Measurements from ENCODE around the gene ADAM17. TPM values are rescaled to one million over a fixed set of nuclear protein-coding genes. Genes with fewer than 3 reads are reported as not detected.
A peak's percentile ranks its signal among the peaks of the same experiment; 100 is the strongest.
"Not testable (repeated sequence)": the region's sequence is repeated elsewhere in the genome, so short reads cannot be mapped to it uniquely, and the experiment has no call there.

Gene ADAM17
- total and polyA plus RNA-seq, 9 of the 15 experiments (the other 6 are each of a cell fraction or from before 2014, with no cell fraction given), result 5.8 to 30.0 (median 19.0) TPM

GRCh38 chr2:9550859-9551391 is 4.7 kb downstream of the ADAM17 start:
- BruUV-seq (replicated peaks); H3K27ac ChIP-seq (ENCODE audit: extremely low read depth, low read depth, low read length); FAIRE-seq; ATAC-seq; H3K36me3 ChIP-seq (ENCODE audit: control insufficient read depth, insufficient read depth, low read length); H3K9me1 ChIP-seq (ENCODE audit: control insufficient read depth, insufficient read depth, low read length); H3K9ac ChIP-seq (ENCODE audit: insufficient read depth in 1 of 2, low read depth in 2 of 2, low read length in 2 of 2); H2AFZ ChIP-seq (ENCODE audit: low read depth, low read length); H3K4me3 ChIP-seq; DNase-seq (ENCODE audit: extremely low read depth in 1 of 4, low spot score in 3 of 4); H4K20me1 ChIP-seq (replicated peaks; ENCODE audit: control insufficient read depth, insufficient read depth, low read length); H3K27me3 ChIP-seq (ENCODE audit: control insufficient read depth in 2 of 2, insufficient read depth in 2 of 2, low read length in 2 of 2); H3K9me3 ChIP-seq (replicated peaks; ENCODE audit: control insufficient read depth, insufficient read depth, low read depth, low read length); CTCF ChIA-PET (ENCODE audit: low intra/inter-chr PET ratio); H3K4me2 ChIP-seq (ENCODE audit: insufficient read depth, low read length); in situ Hi-C loops (cut with MboI): not testable (repeated sequence)
- H3K79me2 ChIP-seq (ENCODE audit: control insufficient read depth, insufficient read depth, low read length), result peaks cover 93% of the 10 kb centered on the region
- intact Hi-C loops (cut with micrococcal nuclease), result loop anchor here (5.0 to 10.0 kb wide), 2 partner anchors 129 to 406 kb away; partner anchors contain the start of genes CPSF3 and ITGB1BP1
- POLR2A ChIA-PET, result interaction anchor here (0.7 to 1.0 kb wide), 2 partner anchors 15 to 79 kb away, joined by 3 read pairs; no protein-coding TSS in a partner anchor
- 0 out of 2 replicates have a peak, but pooled peaks have one; percentile 12 for TF ChIP-seq CEBPB (tag; IDR thresholded peaks at IDR 0.05)
- TF ChIP-seq ZBTB33 (CRISPR knock-in tag; IDR thresholded peaks at IDR 0.05), result peak; percentile 30; the same call in 1 of the 2 replicates
- 66% methylated on average over 5 of the region's 7 CpGs for WGBS (ENCODE audit: insufficient coverage, low coverage, missing lambda C conversion rate)
- peaks cover 14 to 26% of the 10 kb centered on the region in 2 experiments for H3K4me1 ChIP-seq (replicated peaks in 1 of 2; ENCODE audit: control insufficient read depth in 2 of 2, insufficient read depth in 2 of 2, low read length in 2 of 2)

- H3K9ac ChIP-seq (ENCODE audit: insufficient read depth in 1 of 2, low read depth in 2 of 2, low read length in 2 of 2), result no peak overlapping the region
- in situ Hi-C loops (cut with MboI), result no loop called here
Observed at GRCh38 chr2:9549420-9549819, 6.2 kb downstream of the ADAM17 start.

More at GRCh38 chr2:9549420-9549819, 6.2 kb downstream of the ADAM17 start:
- DNase-seq (ENCODE audit: extremely low read depth in 1 of 4, low spot score in 3 of 4) (no peak), ATAC-seq (no peak), FAIRE-seq (no peak)
- no peak overlapping the region for H3K27ac ChIP-seq (ENCODE audit: extremely low read depth, low read depth, low read length)
- H2AFZ ChIP-seq (ENCODE audit: low read depth, low read length), result no peak overlapping the region
- H3K36me3 ChIP-seq (ENCODE audit: control insufficient read depth, insufficient read depth, low read length), result no peaks in the 10 kb centered on the region
- no peak overlapping the region for H3K4me3 ChIP-seq
- TF ChIP-seq USF2 (CRISPR knock-in tag; IDR thresholded peaks at IDR 0.05) (no peak), C11orf30 (IDR thresholded peaks at IDR 0.05; ENCODE audit: low read depth) (0 out of 2 replicates have a peak, but pooled peaks have one; percentile 8)
- H3K9me3 ChIP-seq (replicated peaks; ENCODE audit: control insufficient read depth, insufficient read depth, low read depth, low read length), result no peaks in the 10 kb centered on the region
- BruUV-seq (replicated peaks), result no TSS peak
- WGBS (ENCODE audit: insufficient coverage, low coverage, missing lambda C conversion rate), result 83% methylated on average over 9 of the region's 9 CpGs
- H3K9me1 ChIP-seq (ENCODE audit: control insufficient read depth, insufficient read depth, low read length), result no peaks in the 10 kb centered on the region
- peaks cover 8% of the 10 kb centered on the region; the same call in 1 of the 2 replicates for H4K20me1 ChIP-seq (replicated peaks; ENCODE audit: control insufficient read depth, insufficient read depth, low read length)
- intact Hi-C loops (cut with micrococcal nuclease), result no loop called here
- ChIA-PET POLR2A (interaction anchor here (0.8 to 2.0 kb wide), 6 partner anchors 8 to 221 kb away, joined by 3 to 9 read pairs (median 5); partner anchors contain the start of gene YWHAQ), CTCF (ENCODE audit: low intra/inter-chr PET ratio) (no interaction called here)
- peaks cover 9 to 26% of the 10 kb centered on the region in 2 experiments; a peak in 4 of 5 replicates for H3K4me1 ChIP-seq (replicated peaks in 1 of 2; ENCODE audit: control insufficient read depth in 2 of 2, insufficient read depth in 2 of 2, low read length in 2 of 2)
- H3K27me3 ChIP-seq (ENCODE audit: control insufficient read depth in 2 of 2, insufficient read depth in 2 of 2, low read length in 2 of 2), result no peaks in the 10 kb centered on the region
- H3K79me2 ChIP-seq (ENCODE audit: control insufficient read depth, insufficient read depth, low read length), result peaks cover 95% of the 10 kb centered on the region
- no peak overlapping the region for H3K4me2 ChIP-seq (ENCODE audit: insufficient read depth, low read length)
